ENCODE results near the gene NSMCE4A.
"Not testable (repeated sequence)": the region's sequence is repeated elsewhere in the genome, so short reads cannot be mapped to it uniquely, and the experiment has no call there.

The NSMCE4A gene

GRCh38 chr10:121988361-121989324, 13.6 kb upstream of the NSMCE4A start, which contains the start of gene TACC2:
TACC2 (plus strand) TSS chr10:121989163; CDS start chr10:122021982, 32,819 bp downstream.
- no peak for DNase-seq (ENCODE audit: low read depth)

GRCh38 chr10:121984463-121984862, 9.4 kb upstream of the NSMCE4A start:
- DNase-seq (ENCODE audit: low read depth): no peak

GRCh38 chr10:121983852-121984251, 8.8 kb upstream of the NSMCE4A start:
- no peak for DNase-seq (ENCODE audit: low read depth)

GRCh38 chr10:121981346-121981745, 6.3 kb upstream of the NSMCE4A start:
- no peak for DNase-seq (ENCODE audit: low read depth)

GRCh38 chr10:121978511-121978910, 3.5 kb upstream of the NSMCE4A start:
- DNase-seq (ENCODE audit: low read depth): no peak

GRCh38 chr10:121976607-121977006, 1.6 kb upstream of the NSMCE4A start:
- no peak for DNase-seq (ENCODE audit: low read depth)

GRCh38 chr10:121975295-121976086, 474 bp upstream of the NSMCE4A start:
- DNase-seq (ENCODE audit: low read depth): no peak

- DNase-seq (ENCODE audit: low read depth): no peak
Measured at GRCh38 chr10:121974019-121974534, 940 bp downstream of the NSMCE4A start.

- DNase-seq (ENCODE audit: low read depth): not testable (repeated sequence)
Measured at GRCh38 chr10:121969086-121969485, 5.9 kb downstream of the NSMCE4A start.

GRCh38 chr10:121965996-121966395, 9.0 kb downstream of the NSMCE4A start:
- DNase-seq (ENCODE audit: low read depth): no peak

GRCh38 chr10:121961456-121961855, 13.6 kb downstream of the NSMCE4A start:
- no peak for DNase-seq (ENCODE audit: low read depth)

GRCh38 chr10:121959671-121960070, 15.3 kb downstream of the NSMCE4A start:
- no peak for DNase-seq (ENCODE audit: low read depth)

GRCh38 chr10:121956111-121957061, 18.6 kb downstream of the NSMCE4A start:
- no peak for DNase-seq (ENCODE audit: low read depth)

GRCh38 chr10:121952226-121952625, 22.8 kb downstream of the NSMCE4A start:
- peak; percentile 57 for DNase-seq (ENCODE audit: low read depth)

GRCh38 chr10:121949451-121949850, 25.6 kb downstream of the NSMCE4A start:
- DNase-seq (ENCODE audit: low read depth): no peak

GRCh38 chr10:121949049-121949448, 26.0 kb downstream of the NSMCE4A start:
- no peak for DNase-seq (ENCODE audit: low read depth)

GRCh38 chr10:121947343-121948330, 27.4 kb downstream of the NSMCE4A start:
- DNase-seq (ENCODE audit: low read depth): no peak

- DNase-seq (ENCODE audit: low read depth): peak; percentile 91
Measured at GRCh38 chr10:121942749-121943416, 32.1 kb downstream of the NSMCE4A start.

- no peak for DNase-seq (ENCODE audit: low read depth)
Measured at GRCh38 chr10:121941532-121941931, 33.5 kb downstream of the NSMCE4A start.

GRCh38 chr10:121936295-121936694, 38.7 kb downstream of the NSMCE4A start:
- DNase-seq (ENCODE audit: low read depth): no peak

Measured in fibroblast of gingiva (primary cell).